Measurements from ENCODE around the gene ZFPM1. TPM values are rescaled to one million over a fixed set of nuclear protein-coding genes. Genes with fewer than 3 reads are reported as not detected.

ZFPM1 gene
- total RNA-seq, 2 donors from 2014 or later, result 18.1 to 21.5 TPM

GRCh38 chr16:88524973-88525662 lies 72.0 kb downstream of the ZFPM1 start:
- peaks cover 10% of the 10 kb centered on the region for H3K36me3 Mint-ChIP-seq (ENCODE audit: low read depth)
- DNase-seq, result no peak
- no peak overlapping the region for H3K27ac Mint-ChIP-seq
- H3K4me1 ChIP-seq (ENCODE audit: control insufficient read depth, insufficient read depth, low read length), result peaks cover 1% of the 10 kb centered on the region
- H3K27ac ChIP-seq (ENCODE audit: low read depth, low read length), result no peak overlapping the region
- 84 to 88% methylated on average over 16 to 18 of the region's 18 CpGs for WGBS, 2 experiments (ENCODE audit: insufficient coverage in 1 of 2, insufficient read length in 1 of 2)
- no peak overlapping the region for H3K4me3 ChIP-seq (ENCODE audit: low read length)
- no peaks in the 10 kb centered on the region for H3K27me3 Mint-ChIP-seq (ENCODE audit: insufficient read depth)
- TF ChIP-seq CTCF (conservative IDR thresholded peaks at IDR 0.05), result no peak
- no peak overlapping the region for H3K4me3 Mint-ChIP-seq
- H3K36me3 ChIP-seq (ENCODE audit: control insufficient read depth, insufficient read depth, low read length), result peaks cover 6% of the 10 kb centered on the region
- H3K9me3 Mint-ChIP-seq, result no peaks in the 10 kb centered on the region
- no peaks in the 10 kb centered on the region for H3K27me3 ChIP-seq (ENCODE audit: control insufficient read depth, insufficient read depth, low read length, poor library complexity, severe bottlenecking)
- no peaks in the 10 kb centered on the region for H3K9me3 ChIP-seq (ENCODE audit: control insufficient read depth, low read length)
- H3K4me1 Mint-ChIP-seq, result no peaks in the 10 kb centered on the region
- H3K9ac ChIP-seq (ENCODE audit: extremely low read depth, low read length, poor library complexity, severe bottlenecking), result no peak overlapping the region

GRCh38 chr16:88525663-88525990 lies 72.5 kb downstream of the ZFPM1 start:
- H3K4me1 Mint-ChIP-seq, result peaks cover 1% of the 10 kb centered on the region
- Histone ChIP-seq H3K4me3 (ENCODE audit: low read length) (no peak overlapping the region), H3K36me3 (ENCODE audit: control insufficient read depth, insufficient read depth, low read length) (peaks cover 7% of the 10 kb centered on the region), H3K27ac (ENCODE audit: low read depth, low read length) (no peak overlapping the region), H3K9ac (ENCODE audit: extremely low read depth, low read length, poor library complexity, severe bottlenecking) (no peak overlapping the region), H3K4me1 (ENCODE audit: control insufficient read depth, insufficient read depth, low read length) (peaks cover 6% of the 10 kb centered on the region), H3K27me3 (ENCODE audit: control insufficient read depth, insufficient read depth, low read length, poor library complexity, severe bottlenecking) (no peaks in the 10 kb centered on the region), H3K9me3 (ENCODE audit: control insufficient read depth, low read length) (no peaks in the 10 kb centered on the region)
- no peak for DNase-seq
- H3K27me3 Mint-ChIP-seq (ENCODE audit: insufficient read depth), result no peaks in the 10 kb centered on the region
- H3K36me3 Mint-ChIP-seq (ENCODE audit: low read depth), result peaks cover 14% of the 10 kb centered on the region
- H3K4me3 Mint-ChIP-seq, result no peak overlapping the region
- no peaks in the 10 kb centered on the region for H3K9me3 Mint-ChIP-seq
- WGBS, 2 experiments (ENCODE audit: insufficient coverage in 1 of 2, insufficient read length in 1 of 2), result 84 to 86% methylated on average over 13 to 17 of the region's 17 CpGs
- no peak overlapping the region for H3K27ac Mint-ChIP-seq
- no peak for TF ChIP-seq CTCF (conservative IDR thresholded peaks at IDR 0.05)

GRCh38 chr16:88526008-88526905 lies 73.2 kb downstream of the ZFPM1 start:
- no peaks in the 10 kb centered on the region for H3K27me3 Mint-ChIP-seq (ENCODE audit: insufficient read depth)
- TF ChIP-seq CTCF (conservative IDR thresholded peaks at IDR 0.05), result no peak
- H3K4me1 Mint-ChIP-seq, result peaks cover 2% of the 10 kb centered on the region
- Histone ChIP-seq H3K27ac (ENCODE audit: low read depth, low read length) (no peak overlapping the region), H3K9me3 (ENCODE audit: control insufficient read depth, low read length) (no peaks in the 10 kb centered on the region), H3K27me3 (ENCODE audit: control insufficient read depth, insufficient read depth, low read length, poor library complexity, severe bottlenecking) (no peaks in the 10 kb centered on the region), H3K9ac (ENCODE audit: extremely low read depth, low read length, poor library complexity, severe bottlenecking) (no peak overlapping the region), H3K4me3 (ENCODE audit: low read length) (no peak overlapping the region), H3K36me3 (ENCODE audit: control insufficient read depth, insufficient read depth, low read length) (peaks cover 7% of the 10 kb centered on the region), H3K4me1 (ENCODE audit: control insufficient read depth, insufficient read depth, low read length) (peaks cover 13% of the 10 kb centered on the region)
- H3K4me3 Mint-ChIP-seq, result no peak overlapping the region
- peaks cover 14% of the 10 kb centered on the region for H3K36me3 Mint-ChIP-seq (ENCODE audit: low read depth)
- no peaks in the 10 kb centered on the region for H3K9me3 Mint-ChIP-seq
- no peak overlapping the region for H3K27ac Mint-ChIP-seq
- WGBS, 2 experiments (ENCODE audit: insufficient coverage in 1 of 2, insufficient read length in 1 of 2), result 86 to 94% methylated on average over 16 to 29 of the region's 29 CpGs
- DNase-seq, result no peak
